ENCODE data around the gene TBC1D16.
A peak's percentile ranks its signal among the peaks of the same experiment; 100 is the strongest.

The TBC1D16 gene

DNA sequence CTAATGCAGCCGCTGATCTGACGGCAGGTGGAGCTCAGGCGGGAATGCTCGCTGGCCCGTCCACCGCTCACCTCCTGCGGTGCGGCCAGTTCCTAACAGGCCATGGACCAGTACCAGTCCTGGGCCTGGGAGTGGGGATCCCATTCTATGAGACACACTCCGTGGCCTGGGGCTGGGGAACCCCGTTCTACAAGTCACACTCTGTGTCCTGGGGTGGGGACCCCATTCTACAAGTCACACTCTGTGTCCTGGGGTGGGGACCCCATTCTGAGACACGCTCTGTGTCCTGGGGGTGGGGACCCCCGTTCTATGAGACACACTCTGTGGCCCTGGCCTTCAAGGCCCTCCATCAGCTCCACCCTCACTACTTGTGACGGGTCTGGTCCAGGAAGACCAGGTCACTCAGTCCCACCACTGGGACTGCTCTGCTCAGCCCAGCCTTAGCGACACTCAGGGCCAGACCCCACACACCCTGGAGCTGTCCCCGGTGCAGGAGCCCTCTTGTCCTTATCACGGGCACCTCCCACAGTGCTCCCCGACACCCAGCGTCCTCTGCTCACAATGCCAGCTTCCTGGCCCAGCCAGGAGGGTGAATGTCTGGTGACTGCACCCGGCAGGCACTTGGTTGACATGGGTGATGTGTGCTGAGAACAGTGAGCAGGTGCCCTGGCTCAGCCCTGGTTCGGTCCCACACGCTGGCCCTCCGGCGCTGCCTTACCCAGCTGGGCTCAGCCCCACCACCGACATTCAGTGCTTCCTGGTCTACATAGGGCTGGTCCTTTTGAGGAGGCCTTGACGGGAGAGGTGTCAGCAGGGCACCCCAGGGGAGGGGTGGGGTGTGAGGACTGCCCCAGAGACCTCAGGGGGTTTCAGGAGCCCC, 89.1 kb downstream of the TBC1D16 start:
- H3K9ac ChIP-seq (ENCODE audit: low read depth, low read length): no peak overlapping the region
- H3K4me3 ChIP-seq (ENCODE audit: low read depth in 1 of 2, low read length in 2 of 2): no peak overlapping the region
- H3K4me1 ChIP-seq (ENCODE audit: insufficient read depth, low read length): no peaks in the 10 kb centered on the region
- no peaks in the 10 kb centered on the region for H3K79me2 ChIP-seq (ENCODE audit: insufficient read depth, low read length)
- DNase-seq: no peak
- peak overlapping the region; percentile 26; the same call in 1 of the 2 replicates for H3K27ac ChIP-seq (ENCODE audit: low read length)
- H2AFZ ChIP-seq (ENCODE audit: low read depth, low read length): no peak overlapping the region
- no peak for TF ChIP-seq CTCF (IDR thresholded peaks at IDR 0.05; ENCODE audit: borderline replicate concordance, extremely low read depth, low read length, poor library complexity, severe bottlenecking)
- no peak for TF ChIP-seq EZH2 (IDR thresholded peaks at IDR 0.05; ENCODE audit: borderline replicate concordance, low read depth, low read length, severe bottlenecking)
- no peaks in the 10 kb centered on the region for H3K9me3 ChIP-seq (ENCODE audit: insufficient read depth, low read length, severe bottlenecking)
- H3K4me2 ChIP-seq (ENCODE audit: insufficient read depth, low read length): no peak overlapping the region
- no peak for ATAC-seq (ENCODE audit: insufficient read depth, low read depth)
- H4K20me1 ChIP-seq (ENCODE audit: insufficient read depth, low read length): no peaks in the 10 kb centered on the region
- H3K36me3 ChIP-seq (ENCODE audit: insufficient read depth, low read length): no peaks in the 10 kb centered on the region; the same call in 1 of the 2 replicates
- no peaks in the 10 kb centered on the region for H3K27me3 ChIP-seq (ENCODE audit: insufficient read depth, low read length, poor library complexity)

GRCh38 chr17:79945591-79946255, 89.9 kb downstream of the TBC1D16 start:
- no peaks in the 10 kb centered on the region; the same call in 1 of the 2 replicates for H3K36me3 ChIP-seq (ENCODE audit: insufficient read depth, low read length)
- H2AFZ ChIP-seq (ENCODE audit: low read depth, low read length): no peak overlapping the region
- H3K27me3 ChIP-seq (ENCODE audit: insufficient read depth, low read length, poor library complexity): no peaks in the 10 kb centered on the region
- no peak overlapping the region for H3K4me3 ChIP-seq (ENCODE audit: low read depth in 1 of 2, low read length in 2 of 2)
- H3K4me1 ChIP-seq (ENCODE audit: insufficient read depth, low read length): no peaks in the 10 kb centered on the region
- no peak overlapping the region for H3K9ac ChIP-seq (ENCODE audit: low read depth, low read length)
- no peak overlapping the region for H3K27ac ChIP-seq (ENCODE audit: low read length)
- no peak for DNase-seq
- TF ChIP-seq CTCF (IDR thresholded peaks at IDR 0.05; ENCODE audit: borderline replicate concordance, extremely low read depth, low read length, poor library complexity, severe bottlenecking) (no peak), EZH2 (IDR thresholded peaks at IDR 0.05; ENCODE audit: borderline replicate concordance, low read depth, low read length, severe bottlenecking) (no peak)
- no peak for ATAC-seq (ENCODE audit: insufficient read depth, low read depth)
- no peak overlapping the region for H3K4me2 ChIP-seq (ENCODE audit: insufficient read depth, low read length)
- H3K79me2 ChIP-seq (ENCODE audit: insufficient read depth, low read length): no peaks in the 10 kb centered on the region
- H4K20me1 ChIP-seq (ENCODE audit: insufficient read depth, low read length): no peaks in the 10 kb centered on the region
- no peaks in the 10 kb centered on the region for H3K9me3 ChIP-seq (ENCODE audit: insufficient read depth, low read length, severe bottlenecking)

DNA sequence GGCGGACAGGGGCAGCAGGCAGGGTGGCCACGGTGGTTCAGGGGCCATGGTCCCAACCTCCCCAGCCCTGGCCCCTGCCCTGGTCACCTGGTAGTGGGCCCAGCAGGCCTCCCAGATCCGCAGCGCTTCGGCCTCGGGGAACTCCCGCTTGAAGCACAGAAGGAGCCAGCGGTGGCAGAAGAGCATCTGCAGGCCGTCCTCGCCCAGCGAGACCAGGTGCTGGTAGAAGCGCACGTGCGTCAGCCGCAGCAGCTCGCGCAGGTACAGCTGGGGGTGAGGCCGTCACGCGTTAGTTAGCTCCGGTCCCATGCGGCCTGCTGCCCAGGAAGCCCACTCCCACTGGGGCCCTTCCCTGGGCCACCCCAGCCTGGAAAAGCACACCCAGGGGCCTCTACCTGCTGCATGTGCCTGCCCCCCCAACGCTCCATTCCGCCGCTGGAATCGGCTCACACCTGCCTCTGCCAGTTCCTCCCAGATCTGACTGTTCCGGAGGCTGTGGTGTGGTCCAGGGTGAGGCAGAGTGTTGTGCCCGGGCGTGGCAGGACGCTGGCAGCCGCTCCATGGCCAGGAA, 90.8 kb downstream of the TBC1D16 start:
- no peak overlapping the region for H3K9ac ChIP-seq (ENCODE audit: low read depth, low read length)
- no peaks in the 10 kb centered on the region for H3K9me3 ChIP-seq (ENCODE audit: insufficient read depth, low read length, severe bottlenecking)
- ATAC-seq (ENCODE audit: insufficient read depth, low read depth) (no peak), DNase-seq (no peak)
- TF ChIP-seq EZH2 (IDR thresholded peaks at IDR 0.05; ENCODE audit: borderline replicate concordance, low read depth, low read length, severe bottlenecking): no peak
- TF ChIP-seq CTCF (IDR thresholded peaks at IDR 0.05; ENCODE audit: borderline replicate concordance, extremely low read depth, low read length, poor library complexity, severe bottlenecking): no peak
- H4K20me1 ChIP-seq (ENCODE audit: insufficient read depth, low read length): no peaks in the 10 kb centered on the region
- no peaks in the 10 kb centered on the region for H3K79me2 ChIP-seq (ENCODE audit: insufficient read depth, low read length)
- no peaks in the 10 kb centered on the region for H3K4me1 ChIP-seq (ENCODE audit: insufficient read depth, low read length)
- H2AFZ ChIP-seq (ENCODE audit: low read depth, low read length): no peak overlapping the region
- H3K27ac ChIP-seq (ENCODE audit: low read length): no peak overlapping the region
- H3K36me3 ChIP-seq (ENCODE audit: insufficient read depth, low read length): no peaks in the 10 kb centered on the region; the same call in 1 of the 2 replicates
- H3K4me3 ChIP-seq (ENCODE audit: low read depth in 1 of 2, low read length in 2 of 2): no peak overlapping the region
- H3K4me2 ChIP-seq (ENCODE audit: insufficient read depth, low read length): no peak overlapping the region
- no peaks in the 10 kb centered on the region for H3K27me3 ChIP-seq (ENCODE audit: insufficient read depth, low read length, poor library complexity)
